GM21390 (cell line): Measurements from ENCODE around the gene TTLL6.
"Not testable (repeated sequence)": the region's sequence is repeated elsewhere in the genome, so short reads cannot be mapped to it uniquely, and the experiment has no call there.

Source experiments
- ATAC-seq: cut with Tn5 transposase; IDR thresholded peaks from one replicate; pipeline ENCODE4 v1.9.1; 2021; ENCODE audit not compliant: unreplicated experiment

TTLL6 gene

DNA sequence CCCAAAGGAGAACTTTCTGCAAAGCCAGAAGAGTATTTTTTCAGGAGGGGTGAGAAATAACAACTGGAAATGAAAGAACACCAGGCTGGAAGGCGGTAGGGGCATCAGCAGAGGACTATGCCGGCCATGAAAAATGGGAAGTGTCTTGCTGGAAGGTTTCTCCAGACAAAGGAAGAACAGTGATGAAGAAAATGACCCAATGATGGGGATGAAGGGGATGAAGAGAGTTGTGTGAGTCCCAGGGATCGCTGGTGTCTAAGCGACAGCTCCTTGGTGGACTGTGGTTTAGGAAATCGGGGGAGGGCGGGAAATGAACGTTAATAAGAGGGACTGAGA, 623 bp downstream of the TTLL6 start:
- ATAC-seq: no peak

DNA sequence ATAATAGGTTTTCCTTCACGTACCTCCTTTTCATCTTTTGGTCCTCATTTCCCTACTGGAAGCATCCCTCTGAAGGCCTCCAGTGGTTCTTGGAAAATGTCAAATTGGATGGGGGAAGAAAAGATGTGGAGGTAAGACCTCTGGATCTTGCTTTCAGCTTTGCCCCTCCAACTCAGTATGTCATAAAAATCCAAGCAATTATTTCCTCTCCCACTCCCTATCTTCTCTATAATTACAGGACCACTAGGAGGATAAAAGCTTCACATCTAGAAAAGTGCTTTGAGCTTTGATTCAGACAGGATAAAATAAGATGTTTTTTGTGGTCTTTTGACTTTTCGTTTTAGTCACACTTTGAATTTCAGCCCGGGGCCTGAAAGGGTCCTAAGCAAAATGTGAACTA, 1.7 kb downstream of the TTLL6 start:
- no peak for ATAC-seq

DNA sequence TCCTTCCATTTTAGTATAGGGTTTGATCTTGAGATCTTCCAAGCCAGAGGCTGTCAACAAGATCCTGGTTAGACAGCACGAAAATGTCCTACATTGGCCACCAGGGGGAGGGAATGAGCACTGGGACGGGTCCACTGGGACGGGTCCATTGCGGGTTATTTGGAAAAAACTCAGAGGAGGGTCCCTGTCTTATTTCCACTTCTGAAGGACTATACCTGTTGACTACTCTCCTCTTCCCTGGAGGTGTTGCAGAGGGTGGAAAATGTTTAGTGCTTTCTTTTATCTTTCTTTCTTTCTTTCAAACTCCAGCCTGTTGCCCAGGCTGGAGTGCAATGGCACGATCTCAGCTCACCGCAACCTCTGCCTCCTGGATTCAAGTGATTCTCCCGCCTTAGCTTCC, 2.5 kb downstream of the TTLL6 start:
- ATAC-seq: no peak

DNA sequence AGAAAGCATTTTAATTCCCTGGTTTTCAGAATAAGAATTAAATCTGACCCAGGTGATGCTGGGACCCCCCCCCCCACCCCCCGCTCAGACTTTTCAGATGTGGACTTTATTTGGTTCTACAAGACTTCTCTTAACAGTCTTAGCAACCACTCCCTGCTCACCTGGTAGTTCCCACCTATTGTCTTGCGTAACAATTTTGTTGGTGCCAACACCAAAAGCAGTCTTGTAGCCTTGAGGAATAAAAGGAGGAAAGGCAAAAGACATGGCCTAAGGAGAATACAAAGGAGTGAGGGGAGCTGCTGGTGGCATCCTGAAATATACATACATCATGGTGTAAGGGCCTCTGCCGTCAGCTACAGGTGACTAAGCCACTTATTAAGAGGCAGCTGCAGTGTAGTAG, 5.0 kb downstream of the TTLL6 start:
- no peak for ATAC-seq

DNA sequence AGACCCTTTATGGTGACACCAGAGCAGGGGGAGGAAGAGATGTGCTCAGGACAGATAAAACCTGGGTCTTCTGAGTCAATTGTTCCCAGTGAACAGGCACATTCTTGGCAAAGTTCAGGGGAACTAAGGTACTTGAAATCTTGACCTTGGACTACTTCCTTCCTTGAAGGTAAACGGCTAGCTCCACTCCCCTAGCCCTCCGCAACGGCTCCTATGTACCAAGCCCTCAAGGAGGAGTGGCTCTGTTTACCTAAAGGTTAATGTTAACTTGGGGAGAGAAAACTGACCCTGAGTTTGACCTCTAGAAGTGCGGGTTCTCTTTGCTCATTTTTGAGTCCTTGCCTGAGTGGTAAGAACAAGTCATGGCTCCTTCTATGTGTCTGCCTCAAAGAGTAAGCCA, 7.8 kb downstream of the TTLL6 start:
- no peak for ATAC-seq

DNA sequence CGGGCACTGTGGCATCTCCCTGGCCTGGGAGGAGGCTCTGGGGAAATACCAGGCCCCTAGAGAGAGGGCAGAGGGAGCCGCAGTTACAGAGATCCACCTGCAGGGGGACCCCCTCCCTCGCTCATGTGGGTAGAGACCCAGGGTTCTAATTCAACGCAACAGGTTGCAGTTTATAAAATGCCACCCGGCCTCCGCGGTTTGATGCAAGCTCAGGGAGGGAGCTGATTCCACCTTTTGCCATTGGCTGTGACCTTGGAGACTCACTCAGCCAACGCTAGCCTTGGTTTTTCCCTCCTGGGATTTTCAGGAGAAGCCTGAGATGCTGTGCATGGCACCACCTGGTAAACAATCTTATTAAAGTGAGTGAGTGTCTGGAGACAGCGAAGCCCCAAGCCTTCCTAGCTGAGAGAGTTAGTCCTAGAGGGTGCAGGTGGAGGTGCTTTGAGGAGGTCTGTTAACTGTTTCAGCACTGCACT, 12.1 kb downstream of the TTLL6 start:
- no peak for ATAC-seq

DNA sequence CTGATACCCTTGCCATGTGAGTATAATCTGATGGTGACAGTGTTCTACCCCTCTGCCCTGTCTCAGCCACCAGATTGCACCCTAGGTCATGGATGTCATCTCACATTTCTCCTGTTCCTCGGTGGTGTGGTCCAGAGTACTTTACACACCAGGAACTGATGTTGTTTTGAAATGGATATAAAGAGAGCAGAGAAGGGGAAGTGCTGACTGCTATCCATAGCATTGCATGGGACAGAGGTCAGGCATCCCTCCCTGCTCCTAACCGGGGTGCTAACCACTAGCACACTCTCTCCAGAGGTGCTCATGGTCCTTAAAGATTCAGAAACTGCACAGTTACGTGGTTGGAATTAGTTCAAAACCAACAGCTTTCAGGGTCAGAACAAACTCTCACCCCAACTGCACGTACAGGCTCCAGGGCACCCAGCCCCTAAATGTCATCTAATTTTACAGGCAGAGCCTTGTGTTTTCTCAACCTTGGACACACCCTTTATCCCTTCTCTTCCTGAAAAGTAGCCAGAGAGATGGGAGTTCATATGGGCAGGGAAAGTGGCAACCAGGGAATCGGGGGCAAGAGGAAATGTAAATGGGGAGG, 16.3 kb downstream of the TTLL6 start:
- ATAC-seq: no peak

DNA sequence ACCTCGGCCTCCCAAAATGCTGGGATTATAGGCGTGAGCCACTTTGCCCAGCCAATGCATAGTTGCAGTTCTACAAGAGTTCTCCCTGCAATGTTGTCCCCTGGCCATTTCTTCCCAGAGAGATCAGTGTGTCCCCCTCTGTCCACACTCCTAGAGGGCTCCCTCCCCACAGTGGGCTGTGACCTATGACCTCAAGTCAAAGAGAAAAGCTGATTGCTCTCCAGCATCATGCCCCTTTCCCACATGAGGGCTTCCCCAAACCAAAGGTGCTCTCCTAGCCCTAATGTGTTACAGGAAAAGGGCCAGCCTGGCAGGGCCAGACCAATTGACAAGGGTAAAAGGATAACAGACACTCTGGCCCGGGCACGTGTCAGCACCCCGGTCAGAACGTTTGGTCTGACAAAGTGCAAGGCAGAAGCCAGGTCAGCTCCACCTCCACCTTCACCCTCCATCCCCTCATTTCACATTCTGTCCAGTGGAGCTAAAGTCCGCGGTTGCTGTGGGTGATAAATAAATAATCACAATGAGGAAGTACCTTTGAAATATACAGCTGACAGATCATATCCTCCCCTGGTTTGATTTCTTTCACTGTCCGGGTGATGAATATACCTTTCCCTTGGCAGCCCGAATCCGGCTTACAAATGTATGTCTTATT, 17.8 kb downstream of the TTLL6 start:
- no peak for ATAC-seq

DNA sequence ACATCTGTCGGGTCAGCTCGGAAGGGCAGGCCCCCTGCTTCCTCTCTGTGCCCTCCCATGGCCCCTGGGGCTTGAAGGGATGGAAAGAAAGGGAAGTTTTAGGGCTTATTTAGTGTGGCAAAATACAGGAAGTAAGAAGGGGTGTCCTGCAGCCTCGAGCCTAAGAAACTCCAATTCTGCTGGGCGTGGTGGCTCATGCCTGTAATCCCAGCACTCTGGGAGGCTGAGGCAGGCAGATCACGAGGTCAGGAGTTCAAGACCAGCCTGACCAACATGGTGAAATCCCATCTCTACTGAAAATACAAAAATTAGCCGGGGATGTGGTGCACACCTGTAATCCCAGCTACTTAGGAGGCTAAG, 20.9 kb downstream of the TTLL6 start:
- ATAC-seq: not testable (repeated sequence)

DNA sequence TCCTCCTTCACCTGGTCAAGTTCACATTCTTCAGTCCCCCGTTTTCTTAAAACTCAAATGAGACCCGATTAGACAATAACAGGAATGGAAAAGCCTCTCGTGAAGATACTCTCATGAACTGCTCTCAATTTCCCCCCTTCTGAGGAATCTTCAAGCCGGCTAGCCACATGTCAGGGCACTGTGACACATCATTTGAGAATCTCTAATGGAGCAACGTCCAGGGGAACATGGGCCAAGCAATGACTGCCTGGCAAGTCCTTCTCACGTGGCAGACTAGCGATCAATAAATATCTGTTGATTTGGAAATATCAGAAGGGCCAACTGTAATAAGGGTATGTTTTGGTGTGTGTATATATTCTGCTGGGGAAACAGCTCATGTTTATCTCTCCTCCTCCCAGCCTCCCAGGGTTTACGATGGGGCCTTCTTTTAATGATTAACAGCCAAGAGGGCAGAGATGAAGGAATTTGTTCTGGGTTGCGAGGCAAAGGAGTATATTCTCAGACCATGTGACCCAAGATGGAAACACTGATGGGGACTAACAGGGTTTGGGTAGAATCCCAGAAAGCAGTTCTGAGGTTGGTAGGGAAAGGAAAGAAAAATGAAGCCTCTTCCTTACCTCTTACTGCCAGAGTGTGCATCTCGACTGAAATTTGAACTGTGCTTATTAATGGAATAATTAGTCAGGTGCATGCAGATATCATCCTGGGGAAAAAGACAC, 21.4 kb downstream of the TTLL6 start:
- no peak for ATAC-seq

DNA sequence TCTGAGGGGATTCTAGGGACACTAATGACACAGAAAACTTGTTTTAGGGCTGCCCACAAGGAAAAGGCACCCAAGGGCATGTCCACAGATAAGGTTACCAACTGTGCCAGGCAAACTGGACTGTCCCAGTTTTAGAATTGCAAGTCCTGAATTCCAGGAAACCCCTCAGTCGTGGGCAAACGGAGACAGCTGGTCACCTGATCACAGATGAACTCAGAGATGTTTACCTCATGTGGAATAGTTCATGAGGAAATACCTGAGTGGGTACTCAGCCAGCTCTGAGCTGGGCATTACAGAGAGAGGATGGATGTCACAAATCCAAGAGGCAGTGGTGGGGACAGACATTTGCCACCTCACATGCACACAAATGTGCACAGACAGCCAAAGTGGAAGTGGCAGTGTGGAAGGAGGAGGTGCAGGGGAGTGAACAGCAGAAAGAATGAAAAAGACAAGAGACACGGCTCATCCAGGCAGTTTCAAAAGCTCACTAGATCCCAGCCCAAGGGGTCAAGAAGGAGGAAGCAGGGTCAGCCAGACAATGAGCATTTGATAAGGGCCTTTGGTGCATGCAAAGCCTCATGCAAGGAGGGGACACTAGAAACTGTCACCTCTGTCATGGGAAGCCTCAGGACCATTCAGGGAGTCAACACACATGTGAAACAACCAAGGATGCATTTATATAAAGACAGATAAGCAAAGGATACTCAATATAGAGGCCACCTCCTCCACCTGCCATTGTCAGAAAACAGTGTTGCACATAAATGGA, 24.8 kb downstream of the TTLL6 start:
- ATAC-seq: no peak

DNA sequence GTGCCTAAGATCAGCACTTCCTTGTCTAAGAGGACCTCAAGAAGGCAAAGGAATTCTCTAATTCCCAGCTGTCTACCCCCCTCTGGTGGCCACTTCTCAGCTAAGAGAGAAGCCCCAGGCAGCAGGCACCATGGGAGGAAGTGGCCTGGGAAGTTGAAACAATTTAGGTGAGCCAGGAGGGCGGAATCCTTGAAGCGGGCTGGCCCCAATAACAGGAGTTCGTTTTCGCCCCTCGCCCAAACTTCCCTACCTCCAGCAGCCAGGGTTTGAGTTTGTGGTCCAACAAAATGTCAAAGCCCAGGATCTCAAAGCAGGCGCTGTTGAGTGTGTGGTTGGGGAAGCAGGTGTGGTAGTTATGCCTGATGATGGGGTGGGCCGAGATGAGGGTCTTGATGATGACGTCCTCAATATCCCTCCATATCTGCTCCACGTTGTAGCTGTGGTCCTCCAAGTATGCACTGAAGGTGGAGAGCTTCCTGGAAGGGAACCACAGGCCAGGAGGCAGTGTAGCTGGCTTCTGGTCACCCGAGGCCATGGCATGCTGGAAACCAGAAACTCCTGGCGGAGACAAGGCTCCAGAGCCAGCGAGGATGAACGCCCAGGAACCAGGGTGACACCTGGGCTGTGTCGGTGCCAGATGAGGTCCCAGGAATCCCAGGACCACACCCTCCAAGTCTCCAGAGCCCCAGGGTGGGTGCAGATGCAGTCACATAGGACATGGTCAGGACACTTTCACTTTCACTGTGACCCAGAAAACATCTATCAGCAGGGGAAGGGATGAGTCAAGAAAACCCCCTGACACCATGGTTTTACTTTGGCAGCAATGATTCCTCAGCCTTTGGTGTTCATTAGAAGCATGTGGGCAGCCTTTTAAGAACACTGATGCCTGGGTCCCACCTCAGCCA, 25.6 kb downstream of the TTLL6 start:
- ATAC-seq: no peak

DNA sequence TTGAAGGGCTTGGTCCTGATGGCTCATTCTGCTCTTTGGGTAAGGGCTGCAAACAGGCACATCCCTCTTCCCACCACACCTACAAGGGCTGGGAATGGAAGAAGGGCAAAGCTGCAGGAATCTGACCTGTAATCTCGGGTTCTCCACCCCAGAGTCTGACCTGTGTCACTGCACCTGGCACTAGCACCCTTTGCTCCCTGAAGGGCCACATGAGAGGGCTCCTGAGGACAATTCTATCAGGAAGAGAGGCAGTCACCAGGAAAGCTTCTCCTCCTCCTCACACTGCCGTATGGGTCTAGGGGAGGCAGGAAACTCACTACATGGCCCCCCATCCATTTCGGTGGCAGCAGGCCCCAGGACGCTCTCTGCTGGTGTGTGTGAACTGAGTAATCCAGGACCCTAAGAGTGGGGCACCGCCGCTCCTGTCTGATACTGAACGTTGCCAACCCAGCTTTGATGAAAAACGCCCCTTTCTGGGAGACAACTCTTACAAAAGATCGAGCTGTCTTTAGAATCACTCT, 26.4 kb downstream of the TTLL6 start:
- ATAC-seq: no peak

DNA sequence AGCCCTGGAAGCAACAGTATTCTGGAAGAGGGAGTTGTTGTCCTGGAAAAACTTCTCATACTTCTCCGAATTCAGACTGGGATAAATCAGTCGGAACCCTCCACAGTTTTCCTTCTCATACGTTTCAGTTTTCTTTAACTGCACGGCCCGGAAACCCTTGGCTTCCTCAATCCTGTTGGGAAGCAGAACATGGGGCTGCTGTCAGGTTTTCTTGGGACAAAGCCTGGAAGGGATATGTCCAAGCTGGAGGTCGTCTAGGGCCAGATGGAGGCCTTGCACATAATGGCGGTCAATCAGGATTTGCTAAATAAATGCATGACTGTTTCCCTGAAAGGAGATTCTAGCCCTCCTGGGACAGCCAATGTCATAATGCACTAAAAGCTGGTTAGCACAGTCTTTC, 29.2 kb downstream of the TTLL6 start:
- ATAC-seq: no peak

DNA sequence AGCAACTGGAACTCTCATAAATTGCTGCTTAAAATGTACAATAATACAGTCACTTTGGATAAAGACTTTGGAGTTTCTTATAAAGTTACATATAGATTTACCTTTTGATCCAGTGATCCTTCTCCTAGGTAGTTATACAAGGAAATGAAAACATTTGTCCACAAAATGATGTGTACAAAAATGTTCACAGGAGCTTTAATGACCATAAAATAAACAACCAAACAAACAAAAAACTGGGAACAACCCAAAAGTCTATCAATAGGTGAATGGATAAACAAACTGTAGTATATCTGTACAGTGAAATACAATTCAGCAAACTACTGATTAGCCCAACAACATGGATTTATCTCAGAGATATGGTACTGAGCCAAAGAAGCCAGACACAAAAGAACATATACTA, 37.6 kb downstream of the TTLL6 start:
- no peak for ATAC-seq

DNA sequence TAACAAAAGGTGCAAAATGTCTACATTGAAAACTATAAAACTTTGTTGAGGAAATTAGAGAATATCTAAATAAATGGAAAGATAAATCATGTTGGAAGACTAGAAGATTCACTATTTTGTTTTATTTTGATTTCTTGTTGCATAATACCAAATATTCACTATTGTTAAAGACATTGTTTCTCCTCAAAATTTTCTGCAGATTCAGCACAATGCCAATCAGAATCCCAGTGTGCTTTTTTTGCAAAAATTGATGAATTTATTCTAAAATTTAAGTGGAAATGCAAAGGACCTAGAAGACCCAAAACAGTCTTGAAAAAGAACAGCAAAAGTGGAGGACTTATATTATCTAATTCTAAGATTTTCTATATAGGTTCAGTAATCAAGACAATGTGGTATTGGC, 40.4 kb downstream of the TTLL6 start:
- ATAC-seq: no peak

DNA sequence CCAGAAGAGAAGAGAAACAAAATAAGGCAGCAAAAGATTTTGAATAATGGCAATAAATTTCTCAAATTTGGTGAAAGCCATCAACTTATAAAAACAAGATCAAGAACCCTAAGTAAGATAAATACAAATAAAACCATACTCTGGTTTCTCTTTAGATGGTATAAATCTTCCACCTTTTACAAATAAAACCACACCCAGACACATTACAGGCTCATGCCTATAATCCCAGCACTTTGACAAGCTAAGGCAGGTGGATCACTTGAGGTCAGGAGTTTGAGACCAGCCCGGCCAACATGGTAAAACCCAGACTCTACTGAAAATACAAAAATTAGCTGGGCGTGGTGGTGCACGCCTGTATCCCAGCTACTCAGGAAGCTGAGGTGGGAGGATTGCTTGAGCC, 43.8 kb downstream of the TTLL6 start:
- no peak for ATAC-seq

DNA sequence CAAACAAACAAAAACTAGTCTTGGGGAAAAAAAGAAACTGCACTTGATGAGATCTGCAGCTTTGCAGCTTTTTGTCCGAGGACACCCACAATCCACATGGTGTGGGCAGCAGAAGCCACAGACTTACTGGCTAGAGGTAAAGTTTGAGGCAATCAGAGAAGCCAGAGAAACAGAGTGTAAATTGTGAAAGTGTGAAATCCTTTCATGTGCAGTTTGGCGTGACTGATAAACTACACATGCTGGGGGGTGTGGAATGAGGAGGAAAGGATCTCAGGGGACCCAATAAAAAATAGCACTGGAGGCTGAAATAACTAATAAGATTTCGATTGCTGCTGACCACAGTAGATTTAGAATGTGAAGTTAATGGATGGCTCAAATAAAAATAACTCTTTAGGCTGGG, 46.1 kb downstream of the TTLL6 start:
- ATAC-seq: no peak

DNA sequence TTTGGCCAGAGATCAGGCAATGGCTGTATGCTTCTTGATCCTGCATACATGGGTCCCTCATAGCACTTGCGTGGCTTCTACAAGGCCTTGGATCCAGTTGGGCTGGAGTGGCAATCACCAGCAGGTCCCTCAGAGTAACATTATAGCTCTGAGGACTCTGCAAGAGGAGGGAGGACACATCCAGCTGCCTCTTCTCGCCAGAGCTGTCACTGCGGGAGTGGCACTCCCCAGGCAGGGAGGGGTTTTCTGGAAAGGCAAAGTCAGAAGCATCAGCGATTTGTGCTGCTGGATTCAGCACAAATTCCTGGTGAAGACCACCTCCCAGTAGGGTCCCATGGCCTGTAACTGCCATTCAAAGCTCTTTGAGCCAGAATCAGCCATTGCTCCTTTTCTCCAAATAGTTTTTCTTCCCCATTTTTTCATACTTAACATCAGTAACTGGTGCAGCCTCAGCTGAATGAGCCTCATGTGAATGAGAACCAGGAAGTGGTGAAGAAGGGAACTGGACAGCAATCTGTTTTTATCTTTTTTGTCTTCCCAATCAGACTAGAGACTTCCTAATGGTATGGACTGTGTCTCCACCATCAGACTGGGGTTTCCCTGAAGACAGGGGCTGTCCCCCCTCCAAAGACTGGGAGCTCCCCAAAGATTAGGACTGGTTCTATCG, 47.9 kb downstream of the TTLL6 start:
- ATAC-seq: no peak

DNA sequence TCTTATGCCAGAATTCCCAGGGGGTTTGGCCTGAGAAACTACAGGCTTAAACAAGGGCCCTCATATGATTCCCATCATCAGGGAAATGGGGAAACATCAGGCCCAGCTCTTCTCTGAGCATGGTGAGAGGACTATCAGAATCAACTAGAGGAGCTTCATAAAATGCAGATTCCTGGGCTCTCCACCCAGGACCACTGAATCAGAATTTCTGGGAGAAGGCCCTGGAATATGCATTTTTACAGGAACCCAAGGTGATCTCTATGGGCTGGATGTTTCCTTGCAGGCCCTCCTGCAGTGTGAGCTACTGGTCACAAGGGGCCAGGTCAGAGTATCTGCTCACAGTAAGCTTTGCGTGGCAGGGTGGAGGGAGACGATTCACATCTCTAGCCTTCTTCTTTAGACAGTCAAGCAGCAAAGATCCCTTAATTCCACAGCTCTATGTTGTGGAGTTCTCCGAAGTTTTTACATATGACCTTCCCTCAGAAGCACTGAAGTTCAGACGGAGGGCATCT, 49.7 kb downstream of the TTLL6 start:
- ATAC-seq: no peak
